Neuron (in vitro differentiated cells): ENCODE measurements around the gene VCL.

ENCODE experiments used
- H2AFZ ChIP-seq: one replicate; pipeline ENCODE4 v1.6.1; 2013; ENCODE audit warnings: low read depth, mild to moderate bottlenecking, inconsistent platforms, low read length, moderate library complexity
- H3K27me3 ChIP-seq: one replicate; pipeline ENCODE4 v1.6.1; 2013; ENCODE audit warnings: low read length; ENCODE audit not compliant: insufficient read depth
- H3K36me3 ChIP-seq: one replicate; pipeline ENCODE4 v1.6.1; 2013; ENCODE audit warnings: low read length; ENCODE audit not compliant: insufficient read depth
- H3K4me1 ChIP-seq: one replicate; pipeline ENCODE4 v1.6.1; 2013; ENCODE audit warnings: low read length; ENCODE audit not compliant: insufficient read depth
- H3K4me3 ChIP-seq: 2 replicates; pipeline ENCODE4 v1.5.1; 2013; ENCODE audit warnings: mild to moderate bottlenecking, low read length, moderate library complexity
- H3K9me3 ChIP-seq: one replicate; pipeline ENCODE4 v1.6.1; 2013; ENCODE audit warnings: low read length

The VCL gene

GRCh38 chr10:73979809-73980433 lies 18.0 kb upstream of the VCL start:
- Histone ChIP-seq H3K27me3 (no peaks in the 10 kb centered on the region), H3K4me3 (no peak overlapping the region), H3K36me3 (no peaks in the 10 kb centered on the region), H3K4me1 (peaks cover 6% of the 10 kb centered on the region), H3K9me3 (no peaks in the 10 kb centered on the region), H2AFZ (peak overlapping the region; percentile 44)

- Histone ChIP-seq H2AFZ (no peak overlapping the region), H3K9me3 (no peaks in the 10 kb centered on the region), H3K4me1 (peaks cover 6% of the 10 kb centered on the region), H3K4me3 (no peak overlapping the region), H3K36me3 (no peaks in the 10 kb centered on the region), H3K27me3 (no peaks in the 10 kb centered on the region)
These were observed 16.1 kb upstream of the VCL start for GRCh38 chr10:73981812-73982211.

- Histone ChIP-seq H3K4me3 (no peak overlapping the region), H2AFZ (no peak overlapping the region), H3K27me3 (no peaks in the 10 kb centered on the region), H3K4me1 (peaks cover 6% of the 10 kb centered on the region), H3K9me3 (no peaks in the 10 kb centered on the region), H3K36me3 (no peaks in the 10 kb centered on the region)
These were observed 14.5 kb upstream of the VCL start for GRCh38 chr10:73983096-73984047.

GRCh38 chr10:73989594-73990150 lies 8.2 kb upstream of the VCL start:
- Histone ChIP-seq H3K36me3 (no peaks in the 10 kb centered on the region), H3K9me3 (no peaks in the 10 kb centered on the region), H3K4me1 (no peaks in the 10 kb centered on the region), H3K4me3 (no peak overlapping the region), H2AFZ (no peak overlapping the region), H3K27me3 (no peaks in the 10 kb centered on the region)

GRCh38 chr10:73991203-73991883 lies 6.6 kb upstream of the VCL start:
- no peaks in the 10 kb centered on the region for H3K4me1 ChIP-seq
- no peak overlapping the region for H3K4me3 ChIP-seq
- no peaks in the 10 kb centered on the region for H3K27me3 ChIP-seq
- no peak overlapping the region for H2AFZ ChIP-seq
- H3K36me3 ChIP-seq: no peaks in the 10 kb centered on the region
- H3K9me3 ChIP-seq: no peaks in the 10 kb centered on the region

- no peak overlapping the region for H3K4me3 ChIP-seq
- H2AFZ ChIP-seq: no peak overlapping the region
- no peaks in the 10 kb centered on the region for H3K9me3 ChIP-seq
- no peaks in the 10 kb centered on the region for H3K4me1 ChIP-seq
- H3K27me3 ChIP-seq: no peaks in the 10 kb centered on the region
- no peaks in the 10 kb centered on the region for H3K36me3 ChIP-seq
These were observed 6.1 kb upstream of the VCL start for GRCh38 chr10:73991884-73992245.

GRCh38 chr10:73992899-73993788 lies 4.8 kb upstream of the VCL start:
- Histone ChIP-seq H2AFZ (no peak overlapping the region), H3K27me3 (no peaks in the 10 kb centered on the region), H3K4me3 (no peak overlapping the region)

GRCh38 chr10:73995035-73995358 lies 2.9 kb upstream of the VCL start:
- Histone ChIP-seq H3K4me1 (peaks cover 6% of the 10 kb centered on the region), H2AFZ (peak overlapping the region; percentile 16), H3K9me3 (no peaks in the 10 kb centered on the region), H3K36me3 (no peaks in the 10 kb centered on the region), H3K27me3 (no peaks in the 10 kb centered on the region), H3K4me3 (no peak overlapping the region)

More at GRCh38 chr10:73992899-73993788, 4.8 kb upstream of the VCL start:
- no peaks in the 10 kb centered on the region for H3K36me3 ChIP-seq
- no peaks in the 10 kb centered on the region for H3K4me1 ChIP-seq
- no peaks in the 10 kb centered on the region for H3K9me3 ChIP-seq

- Histone ChIP-seq H3K27me3 (no peaks in the 10 kb centered on the region), H3K4me3 (peak overlapping the region; percentile 100), H3K9me3 (no peaks in the 10 kb centered on the region), H3K4me1 (peaks cover 17% of the 10 kb centered on the region), H2AFZ (peak overlapping the region; percentile 63), H3K36me3 (no peaks in the 10 kb centered on the region)
These were observed 492 bp upstream of the VCL start for GRCh38 chr10:73997461-73997786.

- Histone ChIP-seq H3K4me1 (peaks cover 17% of the 10 kb centered on the region), H3K36me3 (no peaks in the 10 kb centered on the region), H3K27me3 (no peaks in the 10 kb centered on the region), H2AFZ (peak overlapping the region; percentile 41), H3K4me3 (peak overlapping the region; percentile 100), H3K9me3 (no peaks in the 10 kb centered on the region)
These were observed 660 bp downstream of the VCL start for GRCh38 chr10:73998623-73998928.

- H3K9me3 ChIP-seq: no peaks in the 10 kb centered on the region
- H3K27me3 ChIP-seq: no peaks in the 10 kb centered on the region
- H3K4me1 ChIP-seq: peaks cover 17% of the 10 kb centered on the region
- no peaks in the 10 kb centered on the region for H3K36me3 ChIP-seq
- peak overlapping the region; percentile 41 for H2AFZ ChIP-seq
- peak overlapping the region; percentile 100 for H3K4me3 ChIP-seq
These were observed 1.2 kb downstream of the VCL start for GRCh38 chr10:73998929-73999691.

GRCh38 chr10:73999703-74000102 lies 1.8 kb downstream of the VCL start:
- peak overlapping the region; percentile 100 for H3K4me3 ChIP-seq
- peaks cover under 1% of the 10 kb centered on the region for H3K36me3 ChIP-seq
- H3K4me1 ChIP-seq: peaks cover 17% of the 10 kb centered on the region
- no peaks in the 10 kb centered on the region for H3K27me3 ChIP-seq
- no peaks in the 10 kb centered on the region for H3K9me3 ChIP-seq
- no peak overlapping the region for H2AFZ ChIP-seq
